ENCODE data around the gene SLC40A1. TPM values are rescaled to one million over a fixed set of nuclear protein-coding genes. Genes with fewer than 3 reads are reported as not detected.

Gene SLC40A1
- total RNA-seq, 1 experiment from 2014 or later = 1.7 TPM

DNA sequence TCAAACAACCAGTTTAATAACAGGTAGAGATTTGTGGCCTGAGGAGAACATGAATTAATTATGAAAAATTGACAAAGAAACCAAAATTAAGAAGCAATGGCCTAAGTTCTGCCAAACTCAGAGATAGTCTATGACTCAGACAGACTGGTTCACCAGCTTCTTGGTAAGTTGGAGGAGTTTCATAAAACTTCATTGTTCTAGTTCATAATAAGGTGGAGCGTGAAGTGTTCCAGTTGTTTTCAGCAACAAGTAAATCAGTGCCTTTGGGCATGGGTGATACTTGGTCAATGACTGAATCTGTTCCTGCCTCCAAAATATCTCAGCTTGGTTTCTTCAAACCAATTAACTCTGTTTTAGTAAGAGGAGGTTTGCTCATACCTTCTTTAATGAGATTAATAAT is 40.0 kb downstream of the SLC40A1 start:
- no peaks in the 10 kb centered on the region for H3F3A ChIP-seq (ENCODE audit: low read length, unreplicated experiment)
- ATAC-seq = no peak; the same call in 1 of the 2 replicates
- no peaks in the 10 kb centered on the region for H3K9me2 ChIP-seq (replicated peaks; ENCODE audit: low read length)
- ChIA-PET CTCF (interaction anchor here (0.7 kb wide), 1 partner anchor 19 kb away, joined by 3 read pairs; no protein-coding TSS in a partner anchor), POLR2A (ENCODE audit: unreplicated experiment) (no interaction called here)
- no peaks in the 10 kb centered on the region for H3K36me3 ChIP-seq (ENCODE audit: low read depth, low read length)
- H3K4me3 ChIP-seq (ENCODE audit: low read length) = no peak overlapping the region
- H4K20me1 ChIP-seq (ENCODE audit: low read length) = no peaks in the 10 kb centered on the region
- DNase-seq = peak; percentile 26
- H3K79me2 ChIP-seq (ENCODE audit: low read length) = no peaks in the 10 kb centered on the region
- no peak overlapping the region for H3K4me2 ChIP-seq (ENCODE audit: low read length)
- no peaks in the 10 kb centered on the region for H3K27me3 ChIP-seq (ENCODE audit: low read length)
- H3K9ac ChIP-seq (ENCODE audit: low read length) = no peak overlapping the region
- TF ChIP-seq EZH2 (IDR thresholded peaks at IDR 0.05; ENCODE audit: low read length, unreplicated experiment) (no peak), EZH2phosphoT487 (IDR thresholded peaks at IDR 0.05; ENCODE audit: borderline replicate concordance, low read length) (no peak)
- TF ChIP-seq, protein P1, sequence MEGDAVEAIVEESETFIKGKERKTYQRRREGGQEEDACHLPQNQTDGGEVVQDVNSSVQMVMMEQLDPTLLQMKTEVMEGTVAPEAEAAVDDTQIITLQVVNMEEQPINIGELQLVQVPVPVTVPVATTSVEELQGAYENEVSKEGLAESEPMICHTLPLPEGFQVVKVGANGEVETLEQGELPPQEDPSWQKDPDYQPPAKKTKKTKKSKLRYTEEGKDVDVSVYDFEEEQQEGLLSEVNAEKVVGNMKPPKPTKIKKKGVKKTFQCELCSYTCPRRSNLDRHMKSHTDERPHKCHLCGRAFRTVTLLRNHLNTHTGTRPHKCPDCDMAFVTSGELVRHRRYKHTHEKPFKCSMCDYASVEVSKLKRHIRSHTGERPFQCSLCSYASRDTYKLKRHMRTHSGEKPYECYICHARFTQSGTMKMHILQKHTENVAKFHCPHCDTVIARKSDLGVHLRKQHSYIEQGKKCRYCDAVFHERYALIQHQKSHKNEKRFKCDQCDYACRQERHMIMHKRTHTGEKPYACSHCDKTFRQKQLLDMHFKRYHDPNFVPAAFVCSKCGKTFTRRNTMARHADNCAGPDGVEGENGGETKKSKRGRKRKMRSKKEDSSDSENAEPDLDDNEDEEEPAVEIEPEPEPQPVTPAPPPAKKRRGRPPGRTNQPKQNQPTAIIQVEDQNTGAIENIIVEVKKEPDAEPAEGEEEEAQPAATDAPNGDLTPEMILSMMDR (conservative IDR thresholded peaks at IDR 0.05; ENCODE audit: low read depth, low read length) = no peak
- no peak overlapping the region for H2AFZ ChIP-seq (ENCODE audit: low read length)
- no peak overlapping the region for H3K27ac ChIP-seq (ENCODE audit: low read length)
- BruUV-seq (replicated peaks) = no TSS peak
- H3K9me3 ChIP-seq (ENCODE audit: low read length) = no peaks in the 10 kb centered on the region
- H3K4me1 ChIP-seq (ENCODE audit: insufficient read depth, low read length) = no peaks in the 10 kb centered on the region
- intact Hi-C loops (cut with micrococcal nuclease) = no loop called here

DNA sequence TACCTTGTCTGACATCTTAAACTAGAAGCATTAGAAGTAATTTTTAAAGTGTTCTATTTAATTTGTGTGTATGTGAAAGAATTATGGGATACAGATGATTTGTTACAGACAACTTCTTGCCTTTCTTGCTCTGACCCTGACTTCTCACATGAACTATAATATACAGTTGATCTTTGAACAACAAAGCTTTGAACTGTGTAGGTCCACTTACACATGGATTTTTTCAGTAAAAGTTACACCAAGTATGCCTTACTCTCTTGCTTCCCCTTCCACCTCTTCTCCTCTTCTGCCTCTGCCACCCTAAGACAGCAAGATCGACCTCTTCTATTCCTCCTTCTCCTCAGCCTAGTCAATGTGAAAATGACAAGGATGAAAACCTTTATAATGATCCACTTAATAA is 42.2 kb downstream of the SLC40A1 start:
- Histone ChIP-seq H3K9ac (ENCODE audit: low read length) (no peak overlapping the region), H3F3A (ENCODE audit: low read length, unreplicated experiment) (no peaks in the 10 kb centered on the region), H3K4me2 (ENCODE audit: low read length) (no peak overlapping the region), H3K27me3 (ENCODE audit: low read length) (no peaks in the 10 kb centered on the region), H3K27ac (ENCODE audit: low read length) (no peak overlapping the region), H4K20me1 (ENCODE audit: low read length) (no peaks in the 10 kb centered on the region), H3K4me1 (ENCODE audit: insufficient read depth, low read length) (peaks cover 9% of the 10 kb centered on the region), H3K36me3 (ENCODE audit: low read depth, low read length) (no peaks in the 10 kb centered on the region), H3K9me3 (ENCODE audit: low read length) (no peaks in the 10 kb centered on the region), H3K9me2 (replicated peaks; ENCODE audit: low read length) (no peaks in the 10 kb centered on the region), H3K4me3 (ENCODE audit: low read length) (no peak overlapping the region), H3K79me2 (ENCODE audit: low read length) (no peaks in the 10 kb centered on the region), H2AFZ (ENCODE audit: low read length) (no peak overlapping the region)
- BruUV-seq (replicated peaks) = no TSS peak
- TF ChIP-seq EZH2 (IDR thresholded peaks at IDR 0.05; ENCODE audit: low read length, unreplicated experiment) = no peak
- TF ChIP-seq, protein P1 (conservative IDR thresholded peaks at IDR 0.05; ENCODE audit: low read depth, low read length) = no peak
- no peak for TF ChIP-seq EZH2phosphoT487 (IDR thresholded peaks at IDR 0.05; ENCODE audit: borderline replicate concordance, low read length)
- ChIA-PET POLR2A (ENCODE audit: unreplicated experiment) (no interaction called here), CTCF (no interaction called here)
- no peak for ATAC-seq
- no peak for DNase-seq
- intact Hi-C loops (cut with micrococcal nuclease) = no loop called here

DNA sequence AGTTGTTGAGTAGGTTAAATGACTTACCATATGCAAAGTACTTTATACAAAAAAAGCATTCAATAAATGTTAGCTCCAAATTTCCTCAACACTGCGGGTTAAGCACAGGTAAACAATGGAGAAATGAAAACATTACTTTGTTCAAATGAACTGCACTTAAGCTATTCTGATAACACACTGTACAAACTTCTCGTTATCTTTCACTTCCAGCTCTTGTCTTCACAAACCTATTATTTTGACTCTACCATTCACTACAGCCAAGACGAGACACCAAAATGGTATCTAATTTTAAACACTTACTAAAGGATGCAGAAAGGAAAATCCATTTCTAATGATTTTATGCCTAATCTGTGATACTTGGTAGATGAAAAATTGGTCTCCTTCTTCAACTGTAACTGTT is 43.8 kb downstream of the SLC40A1 start:
- Histone ChIP-seq H3K79me2 (ENCODE audit: low read length) (no peaks in the 10 kb centered on the region), H3K4me1 (ENCODE audit: insufficient read depth, low read length) (peaks cover 9% of the 10 kb centered on the region), H4K20me1 (ENCODE audit: low read length) (no peaks in the 10 kb centered on the region), H3K27ac (ENCODE audit: low read length) (no peak overlapping the region), H3K4me2 (ENCODE audit: low read length) (no peak overlapping the region), H3K9ac (ENCODE audit: low read length) (no peak overlapping the region), H3K27me3 (ENCODE audit: low read length) (no peaks in the 10 kb centered on the region), H3K4me3 (ENCODE audit: low read length) (no peak overlapping the region), H2AFZ (ENCODE audit: low read length) (no peak overlapping the region), H3F3A (ENCODE audit: low read length, unreplicated experiment) (no peaks in the 10 kb centered on the region), H3K9me3 (ENCODE audit: low read length) (no peaks in the 10 kb centered on the region), H3K36me3 (ENCODE audit: low read depth, low read length) (no peaks in the 10 kb centered on the region), H3K9me2 (replicated peaks; ENCODE audit: low read length) (no peaks in the 10 kb centered on the region)
- ChIA-PET POLR2A (ENCODE audit: unreplicated experiment) (no interaction called here), CTCF (no interaction called here)
- intact Hi-C loops (cut with micrococcal nuclease) = no loop called here
- TF ChIP-seq, protein P1 (conservative IDR thresholded peaks at IDR 0.05; ENCODE audit: low read depth, low read length) = no peak
- TF ChIP-seq EZH2 (IDR thresholded peaks at IDR 0.05; ENCODE audit: low read length, unreplicated experiment) = no peak
- ATAC-seq (no peak), DNase-seq (no peak)
- BruUV-seq (replicated peaks) = no TSS peak

All from PC-3 (cell line).